Measurements from ENCODE around the gene TBX19.
"Not testable (repeated sequence)": the region's sequence is repeated elsewhere in the genome, so short reads cannot be mapped to it uniquely, and the experiment has no call there.

TBX19 gene

GRCh38 chr1:168320800-168321450 is 40.2 kb downstream of the TBX19 start:
- no peak for DNase-seq (ENCODE audit: low read depth)

GRCh38 chr1:168321945-168322344 is 41.3 kb downstream of the TBX19 start:
- no peak for DNase-seq (ENCODE audit: low read depth)

GRCh38 chr1:168324745-168325425 is 44.2 kb downstream of the TBX19 start:
- no peak for DNase-seq (ENCODE audit: low read depth)

- DNase-seq (ENCODE audit: low read depth) = no peak
Measured at GRCh38 chr1:168328731-168329364, 48.2 kb downstream of the TBX19 start.

- DNase-seq (ENCODE audit: low read depth) = no peak
Measured at GRCh38 chr1:168330285-168330684, 49.6 kb downstream of the TBX19 start.

GRCh38 chr1:168331569-168331968 is 50.9 kb downstream of the TBX19 start:
- DNase-seq (ENCODE audit: low read depth) = no peak

GRCh38 chr1:168333562-168334276 is 53.0 kb downstream of the TBX19 start:
- DNase-seq (ENCODE audit: low read depth) = no peak

- DNase-seq (ENCODE audit: low read depth) = no peak
Measured at GRCh38 chr1:168335500-168335899, 54.8 kb downstream of the TBX19 start.

GRCh38 chr1:168338589-168339503 is 58.2 kb downstream of the TBX19 start:
- no peak for DNase-seq (ENCODE audit: low read depth)

- no peak for DNase-seq (ENCODE audit: low read depth)
Measured at GRCh38 chr1:168340781-168341482, 60.3 kb downstream of the TBX19 start.

GRCh38 chr1:168341483-168341975 is 60.9 kb downstream of the TBX19 start:
- no peak for DNase-seq (ENCODE audit: low read depth)

- DNase-seq (ENCODE audit: low read depth) = peak; percentile 69
Measured at GRCh38 chr1:168342572-168343280, 62.0 kb downstream of the TBX19 start.

- DNase-seq (ENCODE audit: low read depth) = no peak
Measured at GRCh38 chr1:168343566-168343965, 62.9 kb downstream of the TBX19 start.

- DNase-seq (ENCODE audit: low read depth) = no peak
Measured at GRCh38 chr1:168344517-168344916, 63.8 kb downstream of the TBX19 start.

- no peak for DNase-seq (ENCODE audit: low read depth)
Measured at GRCh38 chr1:168345939-168346338, 65.3 kb downstream of the TBX19 start.

- no peak for DNase-seq (ENCODE audit: low read depth)
Measured at GRCh38 chr1:168347630-168348029, 67.0 kb downstream of the TBX19 start.

- DNase-seq (ENCODE audit: low read depth) = no peak
Measured at GRCh38 chr1:168348146-168348709, 67.6 kb downstream of the TBX19 start.

GRCh38 chr1:168354335-168355269 is 73.9 kb downstream of the TBX19 start:
- not testable (repeated sequence) for DNase-seq (ENCODE audit: low read depth)
